ENCODE measurements around the gene TMEM30B. TPM values are rescaled to one million over a fixed set of nuclear protein-coding genes. Genes with fewer than 3 reads are reported as not detected.

Gene TMEM30B, protein sequence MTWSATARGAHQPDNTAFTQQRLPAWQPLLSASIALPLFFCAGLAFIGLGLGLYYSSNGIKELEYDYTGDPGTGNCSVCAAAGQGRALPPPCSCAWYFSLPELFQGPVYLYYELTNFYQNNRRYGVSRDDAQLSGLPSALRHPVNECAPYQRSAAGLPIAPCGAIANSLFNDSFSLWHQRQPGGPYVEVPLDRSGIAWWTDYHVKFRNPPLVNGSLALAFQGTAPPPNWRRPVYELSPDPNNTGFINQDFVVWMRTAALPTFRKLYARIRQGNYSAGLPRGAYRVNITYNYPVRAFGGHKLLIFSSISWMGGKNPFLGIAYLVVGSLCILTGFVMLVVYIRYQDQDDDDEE
- 0.16 to 0.25 TPM (median 0.22 TPM) in 5 replicates for total RNA-seq (2022; extraction: Qiagen RNA extraction)

DNA sequence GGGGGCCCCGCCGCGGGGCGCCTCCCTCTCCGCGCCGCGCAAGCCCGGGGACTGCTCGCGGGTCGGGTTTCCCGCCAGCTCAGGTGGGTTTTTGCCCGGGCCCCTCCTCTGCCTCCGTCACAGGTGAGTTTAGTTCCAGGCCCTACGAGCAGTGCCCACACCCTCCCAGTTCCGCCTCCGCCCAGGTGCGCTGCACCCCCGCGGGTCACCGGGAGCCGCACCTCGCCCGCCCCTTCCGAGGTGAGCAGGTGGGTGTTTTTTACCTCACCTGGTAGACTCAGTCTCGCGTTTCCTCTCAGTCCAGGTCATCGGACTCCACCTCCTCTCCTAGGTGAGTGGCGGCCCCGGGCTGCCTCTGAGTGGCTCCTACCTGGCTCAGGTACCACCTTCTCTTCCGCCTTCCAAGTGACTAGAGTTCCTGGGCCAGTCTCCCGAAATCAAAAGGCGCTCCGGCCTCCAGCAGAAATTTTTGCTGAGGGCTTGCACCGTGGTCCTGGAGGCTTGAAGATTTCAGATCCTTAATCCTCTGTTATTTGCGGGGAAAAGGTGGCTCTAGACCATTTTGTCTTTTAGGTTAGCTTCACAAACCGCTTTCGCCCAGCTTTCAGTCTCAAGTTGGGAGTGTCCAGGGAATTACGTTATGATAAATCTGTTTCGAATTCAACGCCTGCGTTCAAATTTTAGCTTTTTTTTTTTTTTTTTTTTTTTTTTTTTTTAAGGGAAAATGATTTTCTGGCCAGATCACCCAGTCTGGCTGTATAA is at the start of gene TMEM30B:
TMEM30B (minus strand) TSS at position 153 of the 762 bp plus-strand sequence. CDS start 191 bp downstream, outside the sequence.

GRCh38 chr14:61321385-61322010 is 40.4 kb upstream of the TMEM30B start, which contains the start of gene PRKCH:
Gene PRKCH, plus strand, starts transcription at chr14:61321579. Its CDS starts 523 bp downstream, at chr14:61322102.

Other genes with a start within 250 kb of the TMEM30B start
- 4.8 to 5.6 TPM (median 5.3 TPM) in 5 replicates for gene PRKCH, start 40.2 kb upstream of the TMEM30B start, total RNA-seq (2022; extraction: Qiagen RNA extraction)